Bronchial epithelial cell (primary cell): ENCODE measurements around the gene BMP6. TPM values are rescaled to one million over a fixed set of nuclear protein-coding genes. Genes with fewer than 3 reads are reported as not detected.

Source experiments
- DNase-seq: peaks from one replicate; pipeline ENCODE4 v3.0.0-alpha.2; 2010; ENCODE audit warnings: low read depth
- FAIRE-seq: peaks from 2 replicates; lab custom pipeline; 2011; peaks lifted over from hg19 to GRCh38; lab: Jason Lieb, UNC
- H3K27me3 ChIP-seq: 2 replicates; pipeline ENCODE4 v1.5.1; 2011; ENCODE audit warnings: low read length; ENCODE audit not compliant: control insufficient read depth, insufficient read depth
- H3K36me3 ChIP-seq: 2 replicates; pipeline ENCODE4 v1.5.1; 2011; ENCODE audit warnings: low read length; ENCODE audit not compliant: control insufficient read depth, insufficient read depth
- H3K4me3 ChIP-seq: 2 replicates; pipeline ENCODE4 v1.5.1; 2011; ENCODE audit warnings: mild to moderate bottlenecking, low read depth, low read length, control low read depth
- CTCF ChIP-seq: IDR thresholded peaks from 2 replicates; pipeline ENCODE4 v1.5.1; 2011; ENCODE audit warnings: mild to moderate bottlenecking, moderate library complexity, low read length, control low read depth, inconsistent platforms; ENCODE audit not compliant: insufficient read depth, severe bottlenecking
- total RNA-seq: library from RNA; depleted of rRNA; stranded (reverse); fragments of >200 nt; gene quantifications from 2 replicates; pipeline ENCODE4 v1.2.1, GENCODE V29; 2014

Gene BMP6
- total RNA-seq, 1 donor from 2014 or later = 2.6 TPM

GRCh38 chr6:7797386-7797785, 71.5 kb downstream of the BMP6 start:
- no peak for TF ChIP-seq CTCF
- Histone ChIP-seq H3K36me3 (no peaks in the 10 kb centered on the region), H3K27me3 (no peaks in the 10 kb centered on the region), H3K4me3 (no peak overlapping the region)
- FAIRE-seq = no peak
- no peak for DNase-seq

- DNase-seq = no peak
- Histone ChIP-seq H3K36me3 (no peaks in the 10 kb centered on the region), H3K27me3 (no peaks in the 10 kb centered on the region), H3K4me3 (no peak overlapping the region)
- TF ChIP-seq CTCF = no peak
- FAIRE-seq = no peak
These were observed 72.9 kb downstream of the BMP6 start for GRCh38 chr6:7798751-7799150.

GRCh38 chr6:7802662-7803061, 76.8 kb downstream of the BMP6 start:
- DNase-seq (no peak), FAIRE-seq (peak; percentile 58)
- H3K27me3 ChIP-seq = no peaks in the 10 kb centered on the region
- H3K36me3 ChIP-seq = no peaks in the 10 kb centered on the region
- H3K4me3 ChIP-seq = no peak overlapping the region
- no peak for TF ChIP-seq CTCF

GRCh38 chr6:7803214-7803613, 77.3 kb downstream of the BMP6 start:
- no peak for TF ChIP-seq CTCF
- no peak for FAIRE-seq
- no peaks in the 10 kb centered on the region for H3K27me3 ChIP-seq
- no peak for DNase-seq
- H3K4me3 ChIP-seq = no peak overlapping the region
- H3K36me3 ChIP-seq = no peaks in the 10 kb centered on the region

- DNase-seq = no peak
- no peaks in the 10 kb centered on the region for H3K27me3 ChIP-seq
- H3K36me3 ChIP-seq = no peaks in the 10 kb centered on the region
- no peak overlapping the region for H3K4me3 ChIP-seq
- TF ChIP-seq CTCF = no peak
- FAIRE-seq = no peak
These were observed 79.4 kb downstream of the BMP6 start for GRCh38 chr6:7805078-7805849.

GRCh38 chr6:7805850-7806214, 79.9 kb downstream of the BMP6 start:
- no peak overlapping the region for H3K4me3 ChIP-seq
- peak; percentile 5 for DNase-seq
- H3K36me3 ChIP-seq = no peaks in the 10 kb centered on the region
- FAIRE-seq = no peak
- TF ChIP-seq CTCF = no peak
- H3K27me3 ChIP-seq = no peaks in the 10 kb centered on the region
